Stimulated activated naive CD8-positive, alpha-beta T cell treated with anti-CD3 and anti-CD28 coated beads, Interleukin-15, Interleukin-2, amounts not matched to agents 100 U/mL and 50 U/mL, for 24 hours (primary cell): ENCODE data around the gene FAM83C.

ENCODE experiments used
- ATAC-seq: fragments of 150-1000 bp; cut with Tn5 transposase; one replicate; pipeline ENCODE4 v1.10.0; 2021
- DNase-seq: peaks from one replicate; pipeline ENCODE4 v3.0.0; 2021

The FAM83C gene

DNA sequence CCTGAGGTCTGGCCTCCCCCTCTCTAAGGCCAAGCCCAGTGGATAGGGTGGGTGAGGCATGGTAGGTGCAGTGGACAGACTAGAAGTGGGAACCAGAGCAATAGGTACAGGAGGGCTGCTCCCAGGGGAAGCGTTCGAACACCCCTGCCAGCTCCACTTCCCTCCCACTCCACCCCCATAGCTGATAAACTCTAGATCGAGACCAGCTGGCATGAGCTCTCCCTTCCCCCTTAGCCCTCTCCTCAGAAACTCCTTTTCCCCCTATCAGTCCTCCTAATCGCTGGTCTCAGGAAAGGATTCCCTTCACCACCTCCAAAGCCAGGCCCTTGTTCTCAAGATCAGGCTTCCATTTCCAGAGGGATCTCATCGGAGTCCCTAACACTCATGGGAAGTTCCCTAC lies 6.0 kb upstream of the FAM83C start:
- ATAC-seq (no peak), DNase-seq (no peak)

DNA sequence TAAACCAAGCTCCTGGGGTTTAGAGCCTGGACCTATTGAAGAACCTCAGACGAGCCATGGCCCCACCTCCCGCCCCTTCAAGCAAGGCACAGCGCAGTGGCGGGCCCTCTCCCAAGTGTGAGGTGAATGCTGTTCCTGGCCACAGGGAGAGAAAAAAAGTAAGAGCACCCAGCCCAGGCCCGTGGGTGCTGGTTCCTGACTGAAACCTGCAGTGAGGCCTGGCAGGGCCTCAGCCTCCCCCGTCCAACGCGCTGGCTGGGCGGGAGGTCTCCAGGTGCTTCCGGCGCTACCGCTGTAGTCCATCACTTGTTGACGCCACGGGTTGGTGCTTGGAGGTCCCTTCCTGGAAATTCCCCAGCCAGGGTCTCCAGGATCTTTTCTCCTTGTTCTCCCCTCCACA lies 5.5 kb upstream of the FAM83C start:
- DNase-seq (no peak), ATAC-seq (no peak)

DNA sequence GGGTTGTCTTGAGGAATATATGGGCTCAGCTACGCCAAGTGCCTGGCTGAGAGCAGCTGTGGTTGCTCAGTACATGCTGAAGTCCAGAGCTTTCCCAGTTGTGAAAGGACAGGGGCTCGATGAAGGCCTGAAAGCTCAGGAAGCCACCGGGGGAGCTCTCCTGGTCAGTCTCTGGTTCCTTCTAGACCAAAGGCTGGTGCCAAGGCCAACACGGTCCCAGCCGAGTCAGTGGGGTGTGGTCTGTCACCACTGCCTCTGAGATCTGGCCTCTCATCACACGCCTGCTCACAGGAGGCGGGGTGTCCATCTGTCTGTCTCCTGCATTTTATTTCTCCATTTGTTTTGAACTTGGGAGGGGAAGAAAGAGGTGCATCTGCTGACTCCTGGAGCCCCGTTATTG lies 4.9 kb upstream of the FAM83C start:
- ATAC-seq (no peak), DNase-seq (no peak)

DNA sequence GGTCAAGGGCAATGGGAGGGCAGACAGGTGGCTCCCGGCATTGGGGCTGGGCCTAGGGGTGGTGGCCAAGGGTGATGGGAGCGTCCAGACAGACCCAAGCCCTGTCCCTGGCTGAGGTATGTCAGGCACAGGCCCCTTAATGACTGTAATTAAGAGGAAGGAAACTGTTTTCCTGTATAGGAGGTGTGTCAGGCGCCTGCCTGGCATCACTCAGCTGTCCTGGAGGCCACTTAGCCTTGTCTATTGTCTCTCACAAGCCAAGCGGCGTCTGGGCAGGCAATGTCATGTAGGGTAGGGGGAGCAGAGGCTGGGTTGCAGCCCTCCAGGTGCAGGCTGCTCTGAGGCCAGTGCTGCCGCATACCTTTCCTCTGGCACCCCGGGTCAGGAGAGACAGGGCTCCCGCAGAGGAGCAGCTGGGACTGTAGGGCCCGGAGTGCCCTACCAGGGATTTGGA lies 3.9 kb upstream of the FAM83C start:
- ATAC-seq (no peak), DNase-seq (no peak)

DNA sequence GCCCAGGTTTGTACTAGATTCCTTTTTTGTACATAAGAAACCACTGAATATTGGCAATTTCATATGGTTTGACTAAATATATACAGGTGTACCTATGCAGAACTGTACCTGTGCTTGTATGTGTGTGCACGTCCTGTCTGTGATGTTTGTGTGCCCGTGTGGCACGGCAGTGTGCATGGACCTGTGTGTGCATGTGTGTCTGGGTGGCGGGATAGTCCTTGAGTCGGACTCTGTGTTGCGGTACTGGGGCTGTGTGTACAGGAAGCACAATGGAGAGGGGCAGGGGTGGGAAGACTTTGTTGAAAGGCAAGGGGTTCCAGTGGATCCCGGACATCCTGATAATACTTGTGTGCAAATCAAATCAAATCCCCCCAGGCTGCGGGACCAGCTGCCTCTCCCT lies 3.4 kb upstream of the FAM83C start:
- DNase-seq (no peak), ATAC-seq (no peak)

DNA sequence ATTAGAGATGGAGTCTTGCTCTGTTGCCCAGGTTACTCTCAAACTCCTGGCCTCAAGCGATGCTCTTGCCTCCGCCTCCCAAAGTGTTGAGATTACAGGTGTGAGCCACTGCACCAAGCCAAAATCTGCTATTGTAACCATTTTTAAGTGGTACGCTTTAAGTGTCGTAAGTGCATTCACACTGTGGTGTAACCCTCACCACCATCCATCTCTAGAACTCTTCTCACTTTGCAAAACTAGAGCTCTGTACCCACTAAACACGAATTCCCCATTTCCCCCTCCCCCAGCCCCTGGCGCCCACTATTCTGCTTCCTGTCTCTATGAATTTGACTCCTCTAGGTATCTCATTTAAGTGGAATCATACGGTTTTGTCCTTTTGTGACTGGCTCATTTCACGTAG lies 2.8 kb upstream of the FAM83C start:
- ATAC-seq (no peak), DNase-seq (no peak)

DNA sequence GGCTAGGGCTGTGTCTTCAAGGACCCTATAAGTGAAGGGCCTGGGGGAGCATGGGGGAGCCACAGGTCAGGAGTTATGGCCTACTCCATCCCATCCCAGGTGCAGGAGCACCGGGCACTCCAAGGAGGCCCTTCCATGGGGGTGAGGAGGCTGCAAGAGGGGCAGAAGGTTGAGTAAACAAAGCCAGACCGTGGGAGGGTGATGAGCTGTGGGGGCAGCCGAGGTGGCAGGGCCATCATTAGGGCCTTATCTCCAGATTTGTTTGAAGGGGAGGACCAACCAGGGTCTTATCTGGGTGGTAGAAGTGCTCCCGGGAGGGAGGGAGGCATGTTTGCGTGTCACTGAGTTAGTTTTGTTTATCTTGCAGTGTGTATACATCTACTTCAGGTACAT lies 2.1 kb upstream of the FAM83C start:
- no peak for DNase-seq

DNA sequence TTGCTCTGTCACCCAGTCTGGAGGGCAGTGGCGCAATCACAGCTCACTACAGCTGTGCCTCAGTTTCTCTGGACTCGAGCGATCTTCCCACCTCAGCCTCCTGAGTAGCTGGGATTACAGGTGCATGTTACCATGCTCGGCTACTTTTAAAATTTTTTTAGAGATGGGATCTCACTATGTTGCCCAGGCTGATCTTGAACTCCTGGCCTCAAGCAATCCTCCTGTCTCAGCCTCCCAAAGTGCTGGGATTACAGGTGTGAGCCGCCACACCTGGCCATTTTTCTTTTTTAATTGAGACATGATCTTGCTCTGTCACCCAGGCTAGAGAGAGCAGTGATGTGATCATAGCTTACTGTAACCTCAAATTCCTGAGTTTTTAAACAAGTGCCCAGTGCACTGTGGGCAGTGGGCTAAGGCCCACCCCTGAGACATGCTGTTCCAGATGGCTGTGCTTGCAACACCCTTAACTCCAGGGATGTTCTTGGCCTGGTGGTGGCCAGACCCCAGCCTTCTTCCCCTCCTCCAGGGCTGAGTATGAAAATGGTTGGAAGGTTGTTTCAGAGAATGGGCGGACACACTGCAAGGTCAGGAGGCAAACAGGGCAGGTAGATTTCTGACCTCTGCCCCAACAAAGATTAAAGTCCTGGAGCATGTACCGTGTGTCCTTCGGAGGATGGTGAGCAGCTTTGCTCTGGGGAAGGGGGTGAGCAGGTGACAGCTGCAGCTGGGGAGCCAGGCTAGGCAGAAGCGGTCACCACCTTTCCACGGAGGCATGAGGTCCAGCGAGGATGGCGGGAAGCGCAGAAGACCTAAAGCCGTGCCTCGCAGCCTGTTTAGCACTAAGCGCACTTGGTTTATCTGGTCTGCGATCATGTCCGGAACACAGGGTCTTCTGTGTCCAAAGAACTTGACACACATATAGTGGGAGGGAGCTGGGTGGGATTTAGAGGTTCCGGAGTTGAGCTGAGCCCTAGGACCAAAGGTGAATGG lies 1.4 kb upstream of the FAM83C start:
- ATAC-seq, result no peak
- no peak for DNase-seq

More for the DNA sequence above, 2.1 kb upstream of the FAM83C start:
- no peak for ATAC-seq

DNA sequence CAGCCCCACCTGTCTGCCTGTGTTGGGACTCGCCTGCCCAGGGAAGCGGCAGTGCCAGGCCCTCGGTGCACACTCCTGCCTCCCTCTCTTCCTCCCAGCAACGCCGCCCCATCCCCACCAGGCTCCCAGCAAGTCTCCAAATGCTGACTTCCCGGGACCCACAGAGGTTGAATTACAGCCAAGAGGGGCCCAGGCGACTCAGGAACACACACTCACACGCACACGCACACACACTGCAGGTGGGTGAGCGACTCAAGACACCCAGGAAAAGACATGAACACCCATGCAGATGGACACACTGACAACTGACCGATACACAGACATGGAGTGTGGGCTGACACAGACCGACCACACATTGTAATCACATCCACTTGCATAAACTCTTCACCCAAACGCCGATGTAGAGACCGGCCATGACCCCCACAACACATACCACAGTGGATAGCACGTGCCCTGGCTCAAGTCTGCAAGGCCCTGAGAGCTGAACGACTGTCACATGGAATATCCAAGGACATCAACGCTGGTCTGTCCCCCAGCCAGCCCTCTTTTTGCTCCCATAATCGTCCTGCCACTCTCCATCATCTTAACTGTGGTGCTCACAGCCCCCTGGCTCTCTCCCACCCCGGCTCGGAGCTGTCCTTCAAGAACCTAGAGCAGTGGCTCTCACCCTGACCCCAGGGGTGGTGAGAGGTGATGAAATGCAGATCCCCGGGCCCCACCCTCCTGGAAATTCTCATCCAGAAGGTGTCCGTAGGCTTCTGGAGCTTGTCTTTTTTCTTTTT lies 470 bp upstream of the FAM83C start:
- ATAC-seq, result no peak

DNA sequence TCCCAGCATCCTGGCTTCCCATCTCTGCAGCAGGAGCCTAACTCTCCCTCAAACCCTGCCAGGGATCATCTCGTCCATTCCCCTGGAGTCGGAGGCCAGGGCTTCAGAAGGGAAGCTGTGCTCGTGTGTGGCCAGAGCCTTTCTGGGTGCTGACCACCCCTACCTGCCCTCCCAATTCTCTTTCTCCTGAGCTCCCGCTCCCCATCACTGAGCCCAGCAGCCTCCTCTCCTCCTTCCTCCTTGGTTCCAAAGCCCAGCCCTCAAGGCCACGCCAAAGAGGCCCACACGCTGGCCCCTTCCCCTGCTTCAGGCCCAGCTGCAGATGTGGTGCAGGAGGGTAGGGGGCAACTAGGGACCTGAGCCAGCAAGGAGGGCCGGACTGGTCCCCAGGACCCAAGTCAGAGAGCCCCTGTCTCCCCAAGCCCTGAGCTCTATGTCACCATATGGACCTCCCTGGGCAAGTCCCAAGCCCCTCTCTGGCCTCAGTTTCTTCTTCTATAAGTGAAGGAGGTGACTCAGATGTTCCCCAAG lies 1.3 kb downstream of the FAM83C start:
- DNase-seq, result no peak
- no peak for ATAC-seq

More for the DNA sequence above, 470 bp upstream of the FAM83C start:
- no peak for DNase-seq

DNA sequence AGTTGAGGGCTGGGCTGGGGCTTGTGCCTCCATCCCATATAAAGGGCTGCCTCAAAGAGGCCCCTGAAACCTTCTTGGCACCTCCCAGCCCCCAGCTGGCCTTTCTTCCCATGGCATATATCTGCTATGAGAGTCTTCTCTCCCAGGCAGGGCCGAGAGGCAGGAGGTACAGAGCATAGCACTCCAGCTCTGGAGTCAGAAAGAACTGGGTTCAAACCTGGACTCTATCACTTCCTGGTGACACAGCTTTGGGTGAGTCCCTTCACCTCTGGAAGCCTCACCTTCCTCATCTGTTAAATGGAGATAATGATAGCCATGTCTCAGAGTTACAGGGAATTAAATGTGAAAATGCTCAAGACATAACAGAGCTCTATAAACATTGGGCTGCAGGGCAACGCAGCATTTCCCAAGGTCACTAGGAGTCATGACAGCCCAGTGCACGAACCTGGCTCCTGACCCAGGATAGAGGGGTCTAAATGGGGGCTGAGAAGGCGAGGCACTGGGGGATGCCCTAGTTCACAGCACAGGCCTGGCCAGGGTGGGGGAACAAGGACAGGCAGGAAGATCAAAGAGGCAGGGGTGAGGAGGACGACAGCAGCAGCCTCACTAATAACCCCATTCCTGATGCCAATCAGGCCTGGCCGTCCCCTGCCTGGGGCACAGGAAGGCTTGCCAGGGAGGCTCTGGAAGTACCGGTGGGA lies 1.9 kb downstream of the FAM83C start:
- DNase-seq, result no peak
- ATAC-seq, result no peak

DNA sequence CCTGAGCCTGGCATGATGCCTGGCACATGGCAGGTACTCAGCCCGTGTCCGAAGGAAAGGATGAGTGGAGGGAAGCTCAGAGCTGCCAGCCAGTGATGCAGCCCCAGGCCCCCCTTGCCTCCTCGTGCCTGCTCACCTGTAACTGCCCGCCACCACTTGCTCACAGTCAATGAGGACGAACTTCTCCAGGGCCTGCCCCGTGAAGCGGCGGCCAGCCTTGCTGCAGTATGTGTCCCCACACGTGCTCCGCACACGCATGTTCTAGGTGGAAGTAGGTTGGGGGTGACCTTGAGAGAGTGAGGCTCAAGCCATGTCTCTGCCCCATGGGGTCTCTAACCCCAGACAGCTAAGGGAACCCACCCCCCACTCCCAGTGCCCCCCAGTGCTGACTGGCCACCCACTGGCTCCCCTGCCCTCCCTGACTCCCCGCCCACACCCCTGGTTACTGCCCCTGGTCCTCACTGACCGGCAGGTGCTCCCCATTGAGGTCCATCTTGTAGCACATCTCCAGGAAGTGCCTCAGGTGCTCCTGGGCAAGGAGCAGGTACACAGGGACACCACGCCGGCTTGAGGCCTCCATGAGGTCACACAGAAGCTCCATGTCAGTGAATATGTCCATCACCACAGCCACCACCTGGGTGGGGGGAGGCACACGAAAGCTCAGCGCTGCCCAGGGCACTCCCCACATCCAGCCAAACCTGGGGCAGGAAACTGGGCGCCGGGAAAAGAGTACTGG lies 3.7 kb downstream of the FAM83C start:
- no peak for ATAC-seq
- no peak for DNase-seq

DNA sequence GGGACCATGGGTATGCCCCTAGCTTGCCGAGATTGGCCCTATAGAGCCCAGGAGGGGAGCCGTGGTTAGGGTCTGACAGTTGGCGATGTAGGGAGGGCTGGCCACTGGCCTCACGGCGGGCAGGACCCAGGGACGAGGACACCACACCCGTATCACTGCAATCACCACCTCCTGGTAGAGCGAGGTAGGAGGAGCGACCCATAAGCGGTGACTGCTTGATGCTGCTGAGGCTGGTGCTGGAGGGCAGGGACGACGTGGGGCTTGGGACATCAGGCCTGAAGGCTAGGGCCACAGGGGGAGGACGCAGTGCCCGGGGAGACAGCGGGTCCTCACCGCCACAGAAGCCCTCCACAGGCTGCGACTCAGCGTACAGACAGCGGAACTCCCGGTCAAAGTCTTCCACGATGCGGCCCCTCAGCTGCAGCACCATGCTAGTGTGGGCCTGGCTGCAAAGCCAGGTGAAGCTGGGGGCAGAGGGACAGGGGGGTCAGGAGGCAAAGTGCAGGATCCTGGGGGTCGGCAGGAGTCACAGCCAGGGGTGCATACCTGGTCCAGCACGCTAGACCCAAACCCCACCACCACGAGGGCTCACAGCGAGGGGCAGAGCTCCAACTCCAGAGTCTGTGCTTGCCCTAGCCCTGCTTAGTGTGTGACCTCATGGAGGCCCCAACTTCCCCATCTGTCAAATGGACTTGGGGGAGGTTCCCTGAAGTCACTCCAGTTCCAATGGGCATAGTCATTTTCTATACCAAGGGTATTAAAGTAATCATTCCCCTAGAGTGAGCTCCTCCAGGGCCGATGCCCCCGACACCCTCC lies 4.5 kb downstream of the FAM83C start:
- ATAC-seq, result no peak
- DNase-seq, result no peak

DNA sequence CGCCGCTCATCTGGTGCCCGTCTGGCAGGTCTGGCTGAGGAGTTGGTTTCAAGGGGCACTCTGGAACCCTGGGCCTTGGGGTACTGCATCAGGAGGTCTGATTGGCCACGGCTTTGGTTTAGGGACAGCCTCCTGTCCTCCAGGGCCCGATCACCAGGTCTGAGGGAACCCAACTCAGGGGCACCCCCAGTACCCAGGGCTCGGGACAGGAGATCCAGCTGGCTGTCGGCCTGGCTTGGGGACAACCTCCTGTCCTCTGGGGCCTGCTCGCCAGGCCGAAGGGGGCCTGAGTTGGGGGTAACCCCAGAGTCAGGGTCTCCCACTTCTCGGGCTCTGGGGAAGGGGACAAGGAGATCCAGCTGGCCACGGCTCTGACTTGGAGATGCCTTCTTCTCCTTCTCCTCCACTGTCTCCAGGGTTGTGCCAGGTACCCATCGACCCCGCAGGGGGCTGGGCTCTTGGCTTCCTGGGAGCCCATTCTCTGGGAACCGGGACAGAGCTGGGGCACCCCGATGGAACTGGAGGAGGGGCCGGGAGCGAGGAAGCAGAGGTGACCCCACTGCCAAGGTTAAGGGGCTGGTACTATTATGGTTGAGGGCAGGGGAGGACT lies 5.2 kb downstream of the FAM83C start:
- no peak for ATAC-seq

DNA sequence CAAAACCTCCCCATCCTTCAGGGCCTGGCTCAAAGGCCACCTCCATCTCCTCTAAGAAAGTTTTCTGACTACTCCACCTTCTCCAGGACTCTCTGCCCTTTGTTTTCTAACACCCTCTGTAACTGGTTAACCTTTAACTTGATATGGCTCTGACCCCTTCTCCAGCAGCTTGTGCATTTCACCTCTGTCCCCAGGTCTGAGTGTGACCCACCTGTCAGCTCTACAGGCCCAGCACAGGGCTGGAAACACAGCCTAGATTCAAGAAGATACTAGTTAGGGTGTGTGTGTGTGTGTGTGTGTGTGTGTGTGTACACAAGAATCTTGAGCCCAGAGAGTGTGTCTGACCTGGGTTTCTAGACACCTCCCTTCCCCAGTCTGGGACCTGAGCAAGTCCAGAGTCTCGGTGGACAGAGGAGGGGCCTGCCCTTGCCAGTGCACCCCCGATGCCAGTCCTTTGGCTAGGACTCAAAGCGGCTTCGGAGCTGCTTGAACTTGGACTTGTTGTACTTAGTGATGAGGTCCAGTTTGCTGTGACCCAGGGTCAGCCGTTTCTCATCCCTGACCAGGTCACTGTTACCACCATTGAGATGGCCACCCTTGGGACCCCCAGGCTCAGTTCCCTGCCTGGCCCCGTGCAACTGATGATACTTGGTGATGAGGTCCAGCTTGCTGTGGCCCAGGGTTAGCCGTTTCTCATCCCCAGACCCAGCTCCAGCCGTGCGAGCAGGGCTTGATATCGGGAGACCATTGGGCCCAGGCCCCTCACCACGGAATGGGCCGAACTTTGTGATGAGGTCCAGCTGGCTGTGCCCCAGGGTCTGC lies 5.9 kb downstream of the FAM83C start:
- no peak for ATAC-seq
- DNase-seq, result no peak

More for the DNA sequence above, 5.2 kb downstream of the FAM83C start:
- no peak for DNase-seq

DNA sequence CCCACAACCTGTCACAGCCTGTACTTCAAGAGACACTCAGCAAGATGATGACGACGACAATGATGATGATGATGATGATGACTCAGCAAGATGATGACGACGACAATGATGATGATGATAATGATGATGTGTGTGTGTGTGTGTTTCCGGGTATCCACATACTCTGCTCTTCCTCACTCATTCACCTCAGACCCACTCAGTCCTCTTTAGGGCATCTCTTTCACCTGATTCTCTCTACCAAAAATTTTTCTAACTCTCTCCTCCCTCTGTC lies 6.5 kb downstream of the FAM83C start:
- no peak for DNase-seq
- no peak for ATAC-seq

DNA sequence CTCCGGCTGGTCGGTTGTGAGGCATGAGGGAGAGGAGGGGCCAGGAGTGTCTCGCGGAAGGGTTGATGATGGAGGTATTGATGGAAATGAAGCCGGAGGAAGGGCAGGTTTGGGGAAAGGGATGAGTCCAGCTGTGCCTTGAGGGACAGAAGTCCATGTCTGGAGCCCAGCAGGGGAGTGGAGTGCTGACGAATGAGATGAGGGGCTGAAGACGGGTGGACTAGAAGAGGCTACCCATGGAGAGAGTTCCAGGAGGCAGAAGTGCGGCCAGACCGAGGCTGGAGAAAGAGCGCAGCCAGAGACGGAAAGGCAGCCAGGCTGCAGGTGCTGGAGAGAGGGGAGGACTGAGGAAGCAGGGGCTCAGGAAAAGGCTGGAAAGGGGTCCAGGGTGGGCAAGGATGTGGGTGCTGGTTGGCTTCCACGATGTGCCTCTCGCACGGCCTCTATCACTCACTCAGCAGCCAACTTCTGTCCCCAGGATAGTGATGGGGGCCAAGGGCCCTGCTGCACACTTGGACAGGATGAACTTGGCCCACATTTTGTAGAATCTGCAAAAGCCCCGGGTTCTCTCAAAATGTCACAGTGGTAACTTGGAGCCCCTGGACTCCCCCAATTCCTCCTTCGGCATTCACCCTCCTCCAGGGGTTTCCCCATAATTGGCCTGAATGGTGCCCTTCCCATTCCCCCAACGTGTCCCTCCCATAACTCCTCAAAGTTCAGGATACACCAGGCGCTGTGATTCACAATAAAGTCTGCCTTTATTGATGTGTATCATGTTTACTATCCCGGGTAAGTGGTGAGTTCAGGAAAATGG lies 7.0 kb downstream of the FAM83C start:
- no peak for DNase-seq
- ATAC-seq, result no peak

DNA sequence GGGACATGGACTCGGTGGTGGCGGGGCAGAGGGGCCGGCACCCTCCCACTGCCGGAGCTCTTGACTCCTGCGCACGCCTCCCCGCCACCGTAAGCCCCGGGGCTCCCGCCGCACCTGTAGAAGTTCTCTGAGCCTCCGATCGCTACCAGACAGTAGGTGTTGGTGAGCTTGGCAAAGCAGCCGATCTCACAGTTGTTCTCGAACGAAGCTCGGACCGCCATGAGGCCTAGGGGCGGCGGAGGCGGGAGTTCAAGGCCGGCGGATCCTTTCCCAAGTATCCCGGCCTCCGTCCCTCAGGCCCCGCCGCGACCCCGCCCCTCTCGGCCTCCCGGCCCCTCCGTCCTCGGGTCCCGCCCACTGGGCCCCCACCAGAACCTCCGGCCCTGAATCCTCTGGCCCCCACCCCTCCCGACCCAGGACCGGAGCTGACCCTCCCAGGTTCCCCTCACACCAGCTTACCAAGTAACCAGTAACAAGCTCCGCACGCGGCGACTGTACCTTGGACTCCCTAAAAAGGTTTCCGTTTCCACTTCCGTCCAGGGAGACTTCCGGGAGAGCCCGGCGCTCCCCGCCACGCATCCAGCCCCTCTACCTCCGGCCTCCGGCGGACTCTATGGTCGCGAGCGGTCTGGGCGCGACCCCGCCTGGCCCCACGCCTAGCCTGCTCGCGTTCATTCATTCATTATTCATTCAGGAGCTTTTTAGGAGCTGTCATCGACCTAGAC lies 7.8 kb downstream of the FAM83C start, which contains the start of gene EIF6:
Gene EIF6, minus strand, starts transcription at position 506 of the 725 bp plus-strand sequence. Its CDS starts 285 bp downstream, at position 221.
- peak; percentile 86 for DNase-seq
- ATAC-seq, result peak; percentile 93
